Upper lobe of right lung (tissue), 1 donor: ENCODE data around the gene MED23. TPM values are rescaled to one million over a fixed set of nuclear protein-coding genes. Genes with fewer than 3 reads are reported as not detected.
A peak's percentile ranks its signal among the peaks of the same experiment; 100 is the strongest.

Source experiments
- ATAC-seq: fragments of 200-7000 bp; cut with Tn5 transposase; one replicate; pipeline ENCODE4 v1.9.1; 2020; ENCODE audit warnings: mild to moderate bottlenecking, moderate library complexity
- DNase-seq: peaks from one replicate; pipeline ENCODE4 v3.0.0-alpha.2; 2020
- H3K27ac ChIP-seq: fragments of 200-600 bp; one replicate; pipeline ENCODE4 v1.8.0; 2022
- H3K27me3 ChIP-seq: fragments of 200-600 bp; one replicate; pipeline ENCODE4 v1.8.0; 2022; ENCODE audit warnings: mild to moderate bottlenecking
- H3K36me3 ChIP-seq: fragments of 200-600 bp; one replicate; pipeline ENCODE4 v1.8.0; 2022
- H3K4me1 ChIP-seq: fragments of 200-600 bp; one replicate; pipeline ENCODE4 v1.8.0; 2022
- H3K4me3 ChIP-seq: fragments of 200-600 bp; one replicate; pipeline ENCODE4 v1.8.0; 2022; ENCODE audit warnings: mild to moderate bottlenecking
- H3K9me3 ChIP-seq: fragments of 200-600 bp; one replicate; pipeline ENCODE4 v1.8.0; 2022
- intact Hi-C: fragments of 100-400 bp; cut with DNase I; formaldehyde crosslinking; loops from one replicate; pipeline ENCODE4 v1.11.0; 2022
- total RNA-seq: library from RNA; stranded (reverse); fragmentation: NEBNext Ultra II Directional; extraction: Animal tissue kit (Norgen Biotek cat#: 25700); gene quantifications from one replicate; pipeline ENCODE4 v1.2.1, GENCODE V29; 2021
- TF ChIP-seq, protein P1 (sequence below): fragments of 200-600 bp; IDR thresholded peaks from one replicate; pipeline ENCODE4 v1.8.0; 2022; ENCODE audit warnings: antibody characterized with exemption
- donor health status: DM: no; HTN: yes; CAD: no; lungs with severe emphysema.

MED23 gene
- total RNA-seq, 1 donor from 2014 or later, result 25.8 TPM

DNA sequence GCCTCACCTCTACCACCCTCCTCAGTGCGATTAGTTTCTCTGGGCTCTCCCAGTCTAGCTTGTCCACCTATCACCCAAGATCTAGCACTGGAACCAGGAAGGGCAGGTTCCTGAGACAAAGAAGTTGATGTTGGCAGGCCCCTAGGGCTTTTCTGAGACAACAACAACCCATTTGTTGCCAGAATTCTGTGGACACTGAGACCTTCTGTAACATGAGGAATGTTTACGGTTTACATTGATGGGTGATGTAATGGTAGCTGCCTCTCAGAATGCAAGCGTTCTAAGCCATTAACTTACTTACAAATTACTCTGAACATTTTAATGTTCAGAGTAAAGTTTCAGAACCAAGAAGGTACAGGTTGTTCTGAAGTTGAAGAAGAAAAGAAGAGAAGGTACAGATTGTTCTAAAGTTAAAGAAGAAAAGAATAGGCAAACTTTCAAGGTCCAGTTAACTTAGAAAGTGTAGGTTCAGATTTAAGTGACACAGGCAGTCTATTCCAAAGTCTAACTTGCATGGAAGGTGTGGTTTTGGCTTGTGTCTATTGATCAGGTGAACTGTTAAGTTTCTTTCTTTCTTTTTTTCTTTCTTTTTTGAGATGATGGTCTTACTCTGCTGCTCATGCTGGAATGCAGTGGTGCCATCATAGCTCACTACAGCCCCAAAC is 3.7 kb upstream of the MED23 start:
- Histone ChIP-seq H3K4me3 (no peak overlapping the region), H3K36me3 (no peaks in the 10 kb centered on the region), H3K27ac (no peak overlapping the region), H3K9me3 (no peaks in the 10 kb centered on the region), H3K4me1 (peaks cover 18% of the 10 kb centered on the region), H3K27me3 (no peaks in the 10 kb centered on the region)
- no peak for DNase-seq
- TF ChIP-seq, protein P1, sequence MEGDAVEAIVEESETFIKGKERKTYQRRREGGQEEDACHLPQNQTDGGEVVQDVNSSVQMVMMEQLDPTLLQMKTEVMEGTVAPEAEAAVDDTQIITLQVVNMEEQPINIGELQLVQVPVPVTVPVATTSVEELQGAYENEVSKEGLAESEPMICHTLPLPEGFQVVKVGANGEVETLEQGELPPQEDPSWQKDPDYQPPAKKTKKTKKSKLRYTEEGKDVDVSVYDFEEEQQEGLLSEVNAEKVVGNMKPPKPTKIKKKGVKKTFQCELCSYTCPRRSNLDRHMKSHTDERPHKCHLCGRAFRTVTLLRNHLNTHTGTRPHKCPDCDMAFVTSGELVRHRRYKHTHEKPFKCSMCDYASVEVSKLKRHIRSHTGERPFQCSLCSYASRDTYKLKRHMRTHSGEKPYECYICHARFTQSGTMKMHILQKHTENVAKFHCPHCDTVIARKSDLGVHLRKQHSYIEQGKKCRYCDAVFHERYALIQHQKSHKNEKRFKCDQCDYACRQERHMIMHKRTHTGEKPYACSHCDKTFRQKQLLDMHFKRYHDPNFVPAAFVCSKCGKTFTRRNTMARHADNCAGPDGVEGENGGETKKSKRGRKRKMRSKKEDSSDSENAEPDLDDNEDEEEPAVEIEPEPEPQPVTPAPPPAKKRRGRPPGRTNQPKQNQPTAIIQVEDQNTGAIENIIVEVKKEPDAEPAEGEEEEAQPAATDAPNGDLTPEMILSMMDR, result no peak
- intact Hi-C loops, result no loop called here
- ATAC-seq, result no peak

DNA sequence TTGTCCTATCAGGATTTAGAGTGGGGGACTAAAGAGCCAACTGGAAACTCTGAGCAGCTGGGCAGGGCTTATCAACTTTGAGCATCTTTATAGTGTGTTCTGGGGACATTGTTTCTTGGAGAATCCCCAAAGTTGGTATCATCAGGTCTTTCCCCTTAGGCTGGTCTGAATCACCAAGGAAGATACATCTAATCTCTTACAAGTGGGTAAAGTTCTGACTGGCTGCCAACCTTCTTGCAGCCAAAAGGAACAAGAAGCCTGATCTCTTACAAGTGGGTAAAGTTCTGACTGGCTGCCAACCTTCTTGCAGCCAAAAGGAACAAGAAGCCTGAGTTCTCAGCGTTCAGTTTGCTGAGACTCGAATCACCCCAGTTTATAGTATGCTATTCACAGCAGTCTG is 1.6 kb upstream of the MED23 start:
- no peaks in the 10 kb centered on the region for H3K9me3 ChIP-seq
- no peak overlapping the region for H3K4me3 ChIP-seq
- intact Hi-C loops, result no loop called here
- ATAC-seq (no peak), DNase-seq (no peak)
- no peaks in the 10 kb centered on the region for H3K27me3 ChIP-seq
- TF ChIP-seq, protein P1, result no peak
- peaks cover 22% of the 10 kb centered on the region for H3K4me1 ChIP-seq
- H3K27ac ChIP-seq, result no peak overlapping the region
- peaks cover 11% of the 10 kb centered on the region for H3K36me3 ChIP-seq

DNA sequence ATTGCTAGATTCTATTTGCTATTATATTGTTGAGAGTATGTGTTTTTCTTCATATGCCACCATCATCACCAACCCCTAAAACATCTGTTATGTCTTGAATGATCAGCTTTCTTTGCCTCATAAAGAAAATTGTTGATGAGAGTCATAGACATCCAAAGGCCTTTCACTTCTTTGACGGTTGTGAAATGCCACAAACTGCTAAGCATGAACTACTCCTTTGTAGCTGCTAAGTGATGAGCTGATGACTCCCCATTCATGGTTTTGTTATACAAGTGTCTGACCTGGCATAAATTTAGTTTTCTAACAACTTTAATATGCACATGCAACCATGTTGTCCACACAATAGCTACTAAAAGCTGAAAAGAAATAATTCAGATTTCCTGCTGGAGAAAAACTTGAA is 684 bp upstream of the MED23 start:
- intact Hi-C loops, result no loop called here
- Histone ChIP-seq H3K4me1 (peaks cover 22% of the 10 kb centered on the region), H3K4me3 (peak overlapping the region; percentile 72), H3K27me3 (no peaks in the 10 kb centered on the region), H3K27ac (peak overlapping the region; percentile 82), H3K9me3 (no peaks in the 10 kb centered on the region), H3K36me3 (peaks cover 20% of the 10 kb centered on the region)
- DNase-seq (no peak), ATAC-seq (no peak)
- TF ChIP-seq, protein P1, result no peak

DNA sequence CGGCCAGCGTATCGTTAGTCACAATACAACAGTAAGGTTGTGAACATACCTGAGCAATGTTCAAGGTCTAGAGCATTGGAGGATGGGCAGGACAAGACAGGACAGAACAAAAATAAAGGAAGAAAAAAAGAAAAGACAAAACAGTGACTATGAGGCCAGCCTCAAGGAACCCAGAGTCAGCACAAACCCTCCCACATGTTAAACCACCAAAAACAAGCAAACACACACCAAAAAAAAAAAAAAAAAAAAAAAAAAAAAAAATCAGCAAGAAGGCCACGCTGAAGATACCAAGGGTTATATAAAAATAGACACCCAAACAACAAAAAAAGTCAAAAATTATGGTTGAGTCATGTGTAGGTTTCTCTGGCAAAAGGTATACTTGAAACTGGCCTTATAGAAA is 12.8 kb downstream of the MED23 start:
- intact Hi-C loops, result no loop called here
- Histone ChIP-seq H3K4me3 (no peak overlapping the region), H3K27ac (no peak overlapping the region), H3K36me3 (peaks cover 98% of the 10 kb centered on the region), H3K4me1 (no peaks in the 10 kb centered on the region), H3K9me3 (no peaks in the 10 kb centered on the region), H3K27me3 (no peaks in the 10 kb centered on the region)
- ATAC-seq (no peak), DNase-seq (no peak)
- TF ChIP-seq, protein P1, result no peak

DNA sequence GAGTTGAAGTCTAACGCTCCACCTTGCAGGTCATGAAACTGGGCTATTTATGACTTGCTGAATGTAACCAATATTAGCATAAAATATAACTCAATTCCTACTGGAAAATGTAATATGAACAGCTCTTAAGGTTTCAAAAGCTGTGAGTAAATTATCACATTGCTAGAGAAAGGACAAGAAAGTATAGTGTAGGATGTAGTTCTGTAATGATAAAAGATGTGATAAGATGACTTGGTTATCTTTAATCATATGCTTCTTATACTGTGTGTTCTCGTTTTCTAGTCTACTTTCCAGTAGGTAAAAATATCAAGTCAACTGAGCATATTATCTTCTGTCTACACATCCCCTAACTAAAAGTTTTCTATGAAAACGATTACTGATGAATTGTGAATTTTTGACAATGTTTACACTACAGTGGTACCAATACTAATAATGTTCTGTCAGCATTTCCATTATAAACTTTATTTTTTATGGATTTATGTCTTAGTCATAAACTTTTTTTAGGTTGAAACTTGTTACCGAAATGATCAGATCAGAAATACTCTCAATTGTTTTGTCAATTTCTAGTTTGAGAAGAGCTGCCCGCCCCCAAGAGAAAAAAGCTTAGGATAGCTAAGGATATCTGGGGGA is 14.6 kb downstream of the MED23 start:
- H3K4me3 ChIP-seq, result no peak overlapping the region
- no peak overlapping the region for H3K27ac ChIP-seq
- peaks cover 98% of the 10 kb centered on the region for H3K36me3 ChIP-seq
- intact Hi-C loops, result no loop called here
- TF ChIP-seq, protein P1, result no peak
- no peaks in the 10 kb centered on the region for H3K27me3 ChIP-seq
- DNase-seq, result no peak
- no peak for ATAC-seq
- no peaks in the 10 kb centered on the region for H3K9me3 ChIP-seq
- H3K4me1 ChIP-seq, result no peaks in the 10 kb centered on the region
